ENCODE measurements around the gene CHRNE.

- TF ChIP-seq NFE2L1 (CRISPR knock-in tag; IDR thresholded peaks at IDR 0.05; ENCODE audit: borderline replicate concordance) (no peak), RFX5 (IDR thresholded peaks at IDR 0.05; ENCODE audit: low read depth, low read length) (no peak), ATF3 (CRISPR knock-in tag; IDR thresholded peaks at IDR 0.05) (no peak), EP300 (IDR thresholded peaks at IDR 0.05; ENCODE audit: low read depth in 2 of 2, low read length in 2 of 2) (no peak), EP300 (CRISPR knock-in tag; IDR thresholded peaks at IDR 0.05; ENCODE audit: borderline replicate concordance) (no peak)
- TF ChIP-seq, protein P1, sequence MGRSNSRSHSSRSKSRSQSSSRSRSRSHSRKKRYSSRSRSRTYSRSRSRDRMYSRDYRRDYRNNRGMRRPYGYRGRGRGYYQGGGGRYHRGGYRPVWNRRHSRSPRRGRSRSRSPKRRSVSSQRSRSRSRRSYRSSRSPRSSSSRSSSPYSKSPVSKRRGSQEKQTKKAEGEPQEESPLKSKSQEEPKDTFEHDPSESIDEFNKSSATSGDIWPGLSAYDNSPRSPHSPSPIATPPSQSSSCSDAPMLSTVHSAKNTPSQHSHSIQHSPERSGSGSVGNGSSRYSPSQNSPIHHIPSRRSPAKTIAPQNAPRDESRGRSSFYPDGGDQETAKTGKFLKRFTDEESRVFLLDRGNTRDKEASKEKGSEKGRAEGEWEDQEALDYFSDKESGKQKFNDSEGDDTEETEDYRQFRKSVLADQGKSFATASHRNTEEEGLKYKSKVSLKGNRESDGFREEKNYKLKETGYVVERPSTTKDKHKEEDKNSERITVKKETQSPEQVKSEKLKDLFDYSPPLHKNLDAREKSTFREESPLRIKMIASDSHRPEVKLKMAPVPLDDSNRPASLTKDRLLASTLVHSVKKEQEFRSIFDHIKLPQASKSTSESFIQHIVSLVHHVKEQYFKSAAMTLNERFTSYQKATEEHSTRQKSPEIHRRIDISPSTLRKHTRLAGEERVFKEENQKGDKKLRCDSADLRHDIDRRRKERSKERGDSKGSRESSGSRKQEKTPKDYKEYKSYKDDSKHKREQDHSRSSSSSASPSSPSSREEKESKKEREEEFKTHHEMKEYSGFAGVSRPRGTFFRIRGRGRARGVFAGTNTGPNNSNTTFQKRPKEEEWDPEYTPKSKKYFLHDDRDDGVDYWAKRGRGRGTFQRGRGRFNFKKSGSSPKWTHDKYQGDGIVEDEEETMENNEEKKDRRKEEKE (IDR thresholded peaks at IDR 0.05): no peak
Measured at GRCh38 chr17:4903051-4903818, at the start of gene CHRNE.
